Pancreas (tissue), 10 donors: Measurements from ENCODE around the gene METAP1D. TPM values are rescaled to one million over a fixed set of nuclear protein-coding genes. Genes with fewer than 3 reads are reported as not detected.

Experiments
- ATAC-seq, 4 donors: fragments of 200-7000 bp; cut with Tn5 transposase; one replicate each; pipeline versions ENCODE4 v1.8.0 to v1.9.1; 2020; ENCODE audit warnings: mild to moderate bottlenecking in 4 of 4, moderate library complexity in 4 of 4
- DNase-seq, 6 donors: peaks; one replicate each; pipeline ENCODE4 v3.0.0-alpha.2; 2020
- FAIRE-seq: peaks from 2 replicates; lab custom pipeline; 2012; peaks lifted over from hg19 to GRCh38; lab: Jason Lieb, UNC
- H3K27ac ChIP-seq, 4 donors: fragments of 200-600 bp; sonication (generic); 1 replicate in 3 of 4; 2 replicates in 1 of 4; pipeline versions ENCODE4 v1.5.0 to v1.8.0; 2020
- H3K27me3 ChIP-seq, 4 donors: fragments of 200-600 bp; one replicate each; pipeline ENCODE4 v1.8.0; 2021
- H3K36me3 ChIP-seq, 3 donors: fragments of 200-600 bp; sonication (generic) in 1 of 3; one replicate each; pipeline versions ENCODE4 v1.5.0 to v1.8.0; 2020 to 2021
- H3K4me1 ChIP-seq, 3 donors: fragments of 200-600 bp; one replicate each; pipeline ENCODE4 v1.8.0; 2021
- H3K4me3 ChIP-seq, 4 donors: fragments of 200-600 bp; sonication (generic) in 2 of 4; one replicate each; pipeline versions ENCODE4 v1.5.0 to v1.8.0; 2020 to 2021
- H3K9me3 ChIP-seq, 4 donors: fragments of 200-600 bp; one replicate each; pipeline ENCODE4 v1.8.0; 2021
- CTCF ChIP-seq, 4 donors: fragments of 200-600 bp; sonication (generic) in 3 of 4; IDR thresholded peaks; one replicate each; pipeline versions ENCODE4 v1.5.0 to v1.8.0; 2021; ENCODE audit warnings: antibody characterized with exemption in 4 of 4
- WGBS, 2 donors: extraction: QIAGEN DNeasy Blood & Tissue Kit; methylation state at CpG; one replicate each; pipeline ENCODE4 v1.1.7; 2013; 5-methylcytosine and 5-hydroxymethylcytosine counted together
- intact Hi-C, 3 donors: fragments of 100-400 bp; cut with DNase I; formaldehyde crosslinking; loops; one replicate each; pipeline versions ENCODE4 v1.11.1 to v1.14.2; 2022
- polyA plus RNA-seq, 2 donors: library from polyadenylated mRNA; stranded (reverse); fragments of 200-250 nt; gene quantifications; one replicate each; pipeline ENCODE4 v1.2.3, GENCODE V29; 2013
- total RNA-seq, 6 donors: library from RNA; stranded (reverse); fragmentation: NEBNext Ultra II Directional in 4 of 6; extraction: Animal tissue kit (Norgen Biotek cat#: 25700) in 4 of 6; gene quantifications; one replicate each; pipeline versions ENCODE4 v1.2.1 to v1.2.4, GENCODE V29; 2021 to 2023
- donor health status: healthy with polysubstance abuse.
- donor health status: DM: no; HTN: no; CAD: no; lungs with moderate emphysema.
- donor health status: DM: no; HTN: no; CAD: no.
- donor health status: control.
- donor health status: control.
- donor health status: Bipolar disorder and iron deficiency.
- donor health status: DM: yes; HTN: yes; CAD: no.
- donor health status: DM: no; HTN: no; CAD: no.
- donor health status: DM: no; HTN: no; CAD: no.
- donor health status: DM: yes; HTN: yes; CAD: no.

The METAP1D gene
- total and polyA plus RNA-seq, 8 donors, result 3.0 to 11.4 (median 4.6) TPM

GRCh38 chr2:172102391-172103359, 102.9 kb downstream of the METAP1D start, which contains the start of gene DLX2:
Gene DLX2, minus strand, starts transcription at chr2:172102900. Its CDS starts 362 bp downstream, at chr2:172102538.
- Histone ChIP-seq H3K27ac (no peak within 1 kb of the TSS), H3K36me3 (no peaks in the 10 kb centered on the region), H3K9me3 (no peaks in the 10 kb centered on the region), H3K4me1 (peaks cover 8 to 27% (median 10%) of the 10 kb centered on the region in 3 donors), H3K27me3 (peaks cover 10 to 70% (median 26%) of the 10 kb centered on the region in 4 donors), H3K4me3 (peak within 1 kb of the TSS; percentile 10 to 58 (median 30))
- TF ChIP-seq CTCF (IDR thresholded peaks at IDR 0.05), result no peak
- DNase-seq (peak; percentile 70 to 90 (median 79)), FAIRE-seq (no peak), ATAC-seq (peak; percentile 75 to 84 (median 78))
- intact Hi-C loops, result loop anchor here in 1 of 3 donors (10.0 kb wide), 1 partner anchor 288 kb away; no protein-coding TSS in a partner anchor
- 2% methylated on average over 65 to 74 of the region's 74 CpGs for WGBS, 2 donors

- intact Hi-C loops, result loop anchor here in 1 of 3 donors (10.0 kb wide), 1 partner anchor 289 kb away; no protein-coding TSS in a partner anchor
- FAIRE-seq (no peak), DNase-seq (peak; percentile 61 to 94 (median 75)), ATAC-seq (peak; percentile 74 to 85 (median 80))
- no peaks in the 10 kb centered on the region for H3K9me3 ChIP-seq
- 3 to 6% methylated on average over 25 of the region's 25 CpGs for WGBS, 2 donors
- H3K36me3 ChIP-seq, result no peaks in the 10 kb centered on the region
- TF ChIP-seq CTCF (IDR thresholded peaks at IDR 0.05), result peak; percentile 62 to 88 (median 74)
- H3K4me1 ChIP-seq, result peaks cover 8 to 27% (median 10%) of the 10 kb centered on the region in 3 donors
- peak overlapping the region in 2 of 4 donors; percentile 40 to 58 for H3K4me3 ChIP-seq
- no peak overlapping the region for H3K27ac ChIP-seq
- peaks cover 10 to 78% (median 28%) of the 10 kb centered on the region in 4 donors for H3K27me3 ChIP-seq
These were observed 103.9 kb downstream of the METAP1D start for GRCh38 chr2:172103471-172104272.

- peaks cover 0 to 23% (median 10%) of the 10 kb centered on the region in 3 donors for H3K4me1 ChIP-seq
- H3K36me3 ChIP-seq, result no peaks in the 10 kb centered on the region
- peaks cover 10 to 59% (median 21%) of the 10 kb centered on the region in 4 donors for H3K27me3 ChIP-seq
- no peaks in the 10 kb centered on the region for H3K9me3 ChIP-seq
- intact Hi-C loops, result loop anchor here in 2 of 3 donors (5.0 to 10.0 kb wide), 2 partner anchors 291 to 293 kb away; no protein-coding TSS in a partner anchor
- no peak for FAIRE-seq
- WGBS, 2 donors, result 12 to 13% methylated on average over 23 of the region's 23 CpGs
- DNase-seq, result no peak
- H3K27ac ChIP-seq, result no peak overlapping the region
- TF ChIP-seq CTCF (IDR thresholded peaks at IDR 0.05), result no peak
- no peak for ATAC-seq
- H3K4me3 ChIP-seq, result no peak overlapping the region
These were observed 105.8 kb downstream of the METAP1D start for GRCh38 chr2:172105471-172106107.
